Activated T-helper 17 cell treated with anti-CD3 and anti-CD28 coated beads, Interleukin-2, amount 50 U/mL, for 72 hours (primary cell): Measurements from ENCODE around the gene TMED10. TPM values are rescaled to one million over a fixed set of nuclear protein-coding genes. Genes with fewer than 3 reads are reported as not detected.
"Not testable (repeated sequence)": the region's sequence is repeated elsewhere in the genome, so short reads cannot be mapped to it uniquely, and the experiment has no call there.

ENCODE experiments used
- ATAC-seq: fragments of 150-1000 bp; cut with Tn5 transposase; replicated peaks from 2 replicates; pipeline ENCODE4 v1.10.0; 2021; ENCODE audit warnings: mild to moderate bottlenecking, moderate library complexity
- H3K27ac Mint-ChIP-seq: one replicate; pipeline ENCODE4 v1.8.0; 2022; ENCODE audit warnings: mixed read lengths
- H3K27me3 Mint-ChIP-seq: one replicate; pipeline ENCODE4 v1.8.0; 2022; ENCODE audit warnings: mixed read lengths
- H3K36me3 Mint-ChIP-seq: one replicate; pipeline ENCODE4 v1.8.0; 2022; ENCODE audit warnings: low read depth, mild to moderate bottlenecking, mixed read lengths
- H3K4me1 Mint-ChIP-seq: one replicate; pipeline ENCODE4 v1.8.0; 2022; ENCODE audit warnings: mixed read lengths
- H3K4me3 Mint-ChIP-seq: one replicate; pipeline ENCODE4 v1.8.0; 2022; ENCODE audit warnings: mild to moderate bottlenecking, mixed read lengths
- H3K9me3 Mint-ChIP-seq: one replicate; pipeline ENCODE4 v1.8.0; 2022; ENCODE audit warnings: mixed read lengths
- total RNA-seq, 2 donors: library from RNA; stranded (reverse); gene quantifications; one replicate each; pipeline ENCODE4 v1.2.3, GENCODE V29; 2022

Gene TMED10
- total RNA-seq, 2 donors from 2014 or later, result 142 to 179 TPM

GRCh38 chr14:75138492-75138891 lies 37.9 kb downstream of the TMED10 start:
- peak overlapping the region; percentile 48 for H3K27ac Mint-ChIP-seq
- H3K4me1 Mint-ChIP-seq, result peaks cover 30% of the 10 kb centered on the region
- H3K36me3 Mint-ChIP-seq, result peaks cover 55% of the 10 kb centered on the region
- H3K9me3 Mint-ChIP-seq, result no peaks in the 10 kb centered on the region
- ATAC-seq, result peak; percentile 44
- no peaks in the 10 kb centered on the region for H3K27me3 Mint-ChIP-seq
- H3K4me3 Mint-ChIP-seq, result peak overlapping the region; percentile 23

GRCh38 chr14:75134644-75135043 lies 41.8 kb downstream of the TMED10 start:
- no peaks in the 10 kb centered on the region for H3K27me3 Mint-ChIP-seq
- H3K4me3 Mint-ChIP-seq, result no peak overlapping the region
- peaks cover 16% of the 10 kb centered on the region for H3K4me1 Mint-ChIP-seq
- no peaks in the 10 kb centered on the region for H3K9me3 Mint-ChIP-seq
- H3K27ac Mint-ChIP-seq, result peak overlapping the region; percentile 23
- no peak for ATAC-seq
- H3K36me3 Mint-ChIP-seq, result peaks cover 78% of the 10 kb centered on the region

GRCh38 chr14:75133597-75133996 lies 42.8 kb downstream of the TMED10 start:
- Mint-ChIP-seq H3K36me3 (peaks cover 78% of the 10 kb centered on the region), H3K4me1 (peaks cover 11% of the 10 kb centered on the region), H3K27me3 (no peaks in the 10 kb centered on the region), H3K4me3 (no peak overlapping the region), H3K27ac (no peak overlapping the region), H3K9me3 (no peaks in the 10 kb centered on the region)
- no peak for ATAC-seq

GRCh38 chr14:75132382-75133086 lies 43.9 kb downstream of the TMED10 start:
- peaks cover 74% of the 10 kb centered on the region for H3K36me3 Mint-ChIP-seq
- H3K4me3 Mint-ChIP-seq, result no peak overlapping the region
- ATAC-seq, result peak; percentile 80
- H3K27ac Mint-ChIP-seq, result peak overlapping the region; percentile 9
- H3K27me3 Mint-ChIP-seq, result no peaks in the 10 kb centered on the region
- peaks cover 10% of the 10 kb centered on the region for H3K4me1 Mint-ChIP-seq
- H3K9me3 Mint-ChIP-seq, result no peaks in the 10 kb centered on the region

GRCh38 chr14:75128596-75128990 lies 47.8 kb downstream of the TMED10 start:
- peak overlapping the region; percentile 96 for H3K4me3 Mint-ChIP-seq
- no peak for ATAC-seq
- H3K27ac Mint-ChIP-seq, result no peak overlapping the region

GRCh38 chr14:75127903-75128595 lies 48.4 kb downstream of the TMED10 start:
- Mint-ChIP-seq H3K36me3 (peaks cover 55% of the 10 kb centered on the region), H3K9me3 (no peaks in the 10 kb centered on the region), H3K27ac (peak overlapping the region; percentile 97), H3K27me3 (no peaks in the 10 kb centered on the region), H3K4me3 (peak overlapping the region; percentile 96), H3K4me1 (peaks cover 27% of the 10 kb centered on the region)
- no peak for ATAC-seq

More at GRCh38 chr14:75128596-75128990, 47.8 kb downstream of the TMED10 start:
- Mint-ChIP-seq H3K36me3 (peaks cover 61% of the 10 kb centered on the region), H3K9me3 (no peaks in the 10 kb centered on the region), H3K4me1 (peaks cover 27% of the 10 kb centered on the region), H3K27me3 (no peaks in the 10 kb centered on the region)

GRCh38 chr14:75127474-75127820 lies 49.0 kb downstream of the TMED10 start:
- H3K4me1 Mint-ChIP-seq, result peaks cover 27% of the 10 kb centered on the region
- peaks cover 49% of the 10 kb centered on the region for H3K36me3 Mint-ChIP-seq
- H3K4me3 Mint-ChIP-seq, result peak overlapping the region; percentile 96
- H3K9me3 Mint-ChIP-seq, H3K27me3 Mint-ChIP-seq: not testable (repeated sequence)
- H3K27ac Mint-ChIP-seq, result peak overlapping the region; percentile 97
- peak; percentile 14 for ATAC-seq

- Mint-ChIP-seq H3K27ac (peak within 1 kb of the TSS; percentile 97), H3K4me3 (peak within 1 kb of the TSS; percentile 96), H3K27me3 (no peaks in the 10 kb centered on the region), H3K9me3 (no peaks in the 10 kb centered on the region), H3K4me1 (peaks cover 27% of the 10 kb centered on the region), H3K36me3 (peaks cover 43% of the 10 kb centered on the region)
- ATAC-seq, result peak; percentile 97
These were observed 49.5 kb downstream of the TMED10 start, which contains the start of gene NEK9 for GRCh38 chr14:75126679-75127473. Gene NEK9 (minus strand): TSS chr14:75127048. CDS start chr14:75126921, 127 bp downstream.

GRCh38 chr14:75126121-75126544 lies 50.3 kb downstream of the TMED10 start:
- H3K27ac Mint-ChIP-seq, result peak overlapping the region; percentile 97
- H3K9me3 Mint-ChIP-seq, result no peaks in the 10 kb centered on the region
- peak overlapping the region; percentile 96 for H3K4me3 Mint-ChIP-seq
- H3K27me3 Mint-ChIP-seq, result no peaks in the 10 kb centered on the region
- ATAC-seq, result no peak
- peaks cover 27% of the 10 kb centered on the region for H3K4me1 Mint-ChIP-seq
- peaks cover 40% of the 10 kb centered on the region for H3K36me3 Mint-ChIP-seq

- Mint-ChIP-seq H3K4me3 (peak overlapping the region; percentile 96), H3K4me1 (peaks cover 27% of the 10 kb centered on the region), H3K9me3 (no peaks in the 10 kb centered on the region), H3K27me3 (no peaks in the 10 kb centered on the region), H3K36me3 (peaks cover 40% of the 10 kb centered on the region), H3K27ac (peak overlapping the region; percentile 97)
- ATAC-seq, result no peak
These were observed 50.8 kb downstream of the TMED10 start for GRCh38 chr14:75125617-75126016.

- peak overlapping the region; percentile 66 for H3K27ac Mint-ChIP-seq
- ATAC-seq, result peak; percentile 31
- no peaks in the 10 kb centered on the region for H3K27me3 Mint-ChIP-seq
- H3K4me3 Mint-ChIP-seq, result peak overlapping the region; percentile 96
- peaks cover 27% of the 10 kb centered on the region for H3K4me1 Mint-ChIP-seq
- H3K36me3 Mint-ChIP-seq, result peaks cover 51% of the 10 kb centered on the region
- no peaks in the 10 kb centered on the region for H3K9me3 Mint-ChIP-seq
These were observed 52.4 kb downstream of the TMED10 start for GRCh38 chr14:75123991-75124390.

GRCh38 chr14:75121552-75121951 lies 54.9 kb downstream of the TMED10 start:
- peaks cover 64% of the 10 kb centered on the region for H3K36me3 Mint-ChIP-seq
- H3K27me3 Mint-ChIP-seq, result no peaks in the 10 kb centered on the region
- no peak for ATAC-seq
- no peaks in the 10 kb centered on the region for H3K9me3 Mint-ChIP-seq
- H3K4me3 Mint-ChIP-seq, result no peak overlapping the region
- no peak overlapping the region for H3K27ac Mint-ChIP-seq
- peaks cover 22% of the 10 kb centered on the region for H3K4me1 Mint-ChIP-seq

GRCh38 chr14:75120541-75121291 lies 55.7 kb downstream of the TMED10 start:
- ATAC-seq, result no peak
- peaks cover 65% of the 10 kb centered on the region for H3K36me3 Mint-ChIP-seq
- peaks cover 18% of the 10 kb centered on the region for H3K4me1 Mint-ChIP-seq
- H3K4me3 Mint-ChIP-seq, result no peak overlapping the region
- no peak overlapping the region for H3K27ac Mint-ChIP-seq
- no peaks in the 10 kb centered on the region for H3K9me3 Mint-ChIP-seq
- H3K27me3 Mint-ChIP-seq, result no peaks in the 10 kb centered on the region

- no peak for ATAC-seq
- Mint-ChIP-seq H3K4me1 (peaks cover 9% of the 10 kb centered on the region), H3K27ac (no peak overlapping the region), H3K27me3 (no peaks in the 10 kb centered on the region), H3K9me3 (no peaks in the 10 kb centered on the region), H3K4me3 (no peak overlapping the region), H3K36me3 (peaks cover 73% of the 10 kb centered on the region)
These were observed 57.4 kb downstream of the TMED10 start for GRCh38 chr14:75119056-75119455.
